ENCODE measurements around the gene DMRTC1B.
"Not testable (repeated sequence)": the region's sequence is repeated elsewhere in the genome, so short reads cannot be mapped to it uniquely, and the experiment has no call there.

DNA sequence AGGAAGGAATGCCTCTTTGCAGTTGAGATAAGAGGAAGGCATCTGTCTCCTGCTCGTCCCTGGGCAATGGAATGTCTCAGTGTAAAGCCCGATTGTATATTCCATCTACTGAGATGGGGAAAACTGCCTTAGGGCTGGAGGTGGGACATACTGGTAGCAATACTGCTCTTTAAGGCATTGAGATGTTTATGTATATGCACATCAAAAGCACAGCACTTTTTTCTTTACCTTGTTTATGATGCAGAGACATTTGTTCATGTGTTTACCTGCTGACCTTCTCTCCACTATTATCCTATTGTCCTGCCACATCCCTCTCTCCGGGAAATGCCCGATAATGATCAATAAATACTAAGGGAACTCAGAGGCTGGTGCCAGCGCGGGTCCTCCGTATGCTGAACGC, 43.1 kb upstream of the DMRTC1B start:
- TF ChIP-seq, protein P1, sequence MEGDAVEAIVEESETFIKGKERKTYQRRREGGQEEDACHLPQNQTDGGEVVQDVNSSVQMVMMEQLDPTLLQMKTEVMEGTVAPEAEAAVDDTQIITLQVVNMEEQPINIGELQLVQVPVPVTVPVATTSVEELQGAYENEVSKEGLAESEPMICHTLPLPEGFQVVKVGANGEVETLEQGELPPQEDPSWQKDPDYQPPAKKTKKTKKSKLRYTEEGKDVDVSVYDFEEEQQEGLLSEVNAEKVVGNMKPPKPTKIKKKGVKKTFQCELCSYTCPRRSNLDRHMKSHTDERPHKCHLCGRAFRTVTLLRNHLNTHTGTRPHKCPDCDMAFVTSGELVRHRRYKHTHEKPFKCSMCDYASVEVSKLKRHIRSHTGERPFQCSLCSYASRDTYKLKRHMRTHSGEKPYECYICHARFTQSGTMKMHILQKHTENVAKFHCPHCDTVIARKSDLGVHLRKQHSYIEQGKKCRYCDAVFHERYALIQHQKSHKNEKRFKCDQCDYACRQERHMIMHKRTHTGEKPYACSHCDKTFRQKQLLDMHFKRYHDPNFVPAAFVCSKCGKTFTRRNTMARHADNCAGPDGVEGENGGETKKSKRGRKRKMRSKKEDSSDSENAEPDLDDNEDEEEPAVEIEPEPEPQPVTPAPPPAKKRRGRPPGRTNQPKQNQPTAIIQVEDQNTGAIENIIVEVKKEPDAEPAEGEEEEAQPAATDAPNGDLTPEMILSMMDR (IDR thresholded peaks at IDR 0.05) = not testable (repeated sequence)
- TF ChIP-seq, protein P2, sequence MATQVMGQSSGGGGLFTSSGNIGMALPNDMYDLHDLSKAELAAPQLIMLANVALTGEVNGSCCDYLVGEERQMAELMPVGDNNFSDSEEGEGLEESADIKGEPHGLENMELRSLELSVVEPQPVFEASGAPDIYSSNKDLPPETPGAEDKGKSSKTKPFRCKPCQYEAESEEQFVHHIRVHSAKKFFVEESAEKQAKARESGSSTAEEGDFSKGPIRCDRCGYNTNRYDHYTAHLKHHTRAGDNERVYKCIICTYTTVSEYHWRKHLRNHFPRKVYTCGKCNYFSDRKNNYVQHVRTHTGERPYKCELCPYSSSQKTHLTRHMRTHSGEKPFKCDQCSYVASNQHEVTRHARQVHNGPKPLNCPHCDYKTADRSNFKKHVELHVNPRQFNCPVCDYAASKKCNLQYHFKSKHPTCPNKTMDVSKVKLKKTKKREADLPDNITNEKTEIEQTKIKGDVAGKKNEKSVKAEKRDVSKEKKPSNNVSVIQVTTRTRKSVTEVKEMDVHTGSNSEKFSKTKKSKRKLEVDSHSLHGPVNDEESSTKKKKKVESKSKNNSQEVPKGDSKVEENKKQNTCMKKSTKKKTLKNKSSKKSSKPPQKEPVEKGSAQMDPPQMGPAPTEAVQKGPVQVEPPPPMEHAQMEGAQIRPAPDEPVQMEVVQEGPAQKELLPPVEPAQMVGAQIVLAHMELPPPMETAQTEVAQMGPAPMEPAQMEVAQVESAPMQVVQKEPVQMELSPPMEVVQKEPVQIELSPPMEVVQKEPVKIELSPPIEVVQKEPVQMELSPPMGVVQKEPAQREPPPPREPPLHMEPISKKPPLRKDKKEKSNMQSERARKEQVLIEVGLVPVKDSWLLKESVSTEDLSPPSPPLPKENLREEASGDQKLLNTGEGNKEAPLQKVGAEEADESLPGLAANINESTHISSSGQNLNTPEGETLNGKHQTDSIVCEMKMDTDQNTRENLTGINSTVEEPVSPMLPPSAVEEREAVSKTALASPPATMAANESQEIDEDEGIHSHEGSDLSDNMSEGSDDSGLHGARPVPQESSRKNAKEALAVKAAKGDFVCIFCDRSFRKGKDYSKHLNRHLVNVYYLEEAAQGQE (IDR thresholded peaks at IDR 0.05; ENCODE audit: insufficient read depth in 1 of 2, low read depth in 2 of 2, low read length in 1 of 2) = not testable (repeated sequence)
- TF ChIP-seq POLR2AphosphoS5 (IDR thresholded peaks at IDR 0.05; ENCODE audit: low read depth, low read length); SIN3A (IDR thresholded peaks at IDR 0.05; ENCODE audit: borderline replicate concordance, insufficient read depth, low read depth, low read length); TCF7L2 (IDR thresholded peaks at IDR 0.05; ENCODE audit: low read depth, low read length): not testable (repeated sequence)

Measured in Panc1 (cell line).